ENCODE results near the gene ENG. TPM values are rescaled to one million over a fixed set of nuclear protein-coding genes. Genes with fewer than 3 reads are reported as not detected.

The ENG gene
- total and polyA plus RNA-seq, 2 of the 4 experiments (the other 2 are of a cell fraction) = 3.6 to 83.3 TPM

DNA sequence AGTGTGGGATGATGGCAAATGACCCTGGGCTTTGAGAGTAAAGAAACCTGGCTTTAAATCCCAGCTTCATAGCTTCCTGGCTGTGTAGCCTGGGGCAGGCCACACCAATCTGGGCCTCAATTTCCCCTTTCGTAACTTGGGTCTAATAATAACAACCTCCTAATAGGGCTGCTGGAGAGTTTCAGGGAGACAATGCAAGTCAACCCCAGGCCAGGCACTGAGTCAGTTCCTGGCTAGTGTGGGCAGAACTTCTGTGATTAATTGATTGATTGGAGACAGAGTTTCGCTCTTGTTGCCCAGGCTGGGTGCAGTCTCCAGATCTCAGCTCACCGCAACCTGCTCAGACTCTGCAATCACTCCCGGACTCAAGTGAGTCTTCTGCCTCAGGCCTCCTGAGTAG is 72.7 kb downstream of the ENG start:
- Histone ChIP-seq H3K9me1 (ENCODE audit: insufficient read depth, low read length) (no peaks in the 10 kb centered on the region), H3K56ac (ENCODE audit: extremely low read depth, insufficient read depth, low read length) (no peak overlapping the region), H3K4me1 (ENCODE audit: control insufficient read depth, insufficient read depth, low read length) (no peaks in the 10 kb centered on the region), H2BK15ac (ENCODE audit: low read depth, low read length) (no peak overlapping the region), H4K5ac (ENCODE audit: low read depth, low read length) (no peak overlapping the region), H3K27me3 (ENCODE audit: control insufficient read depth, insufficient read depth, low read length) (peaks cover 3% of the 10 kb centered on the region; the same call in 1 of the 2 replicates), H3K18ac (ENCODE audit: low read depth, low read length) (no peak overlapping the region), H2BK20ac (ENCODE audit: low read depth, low read length) (no peak overlapping the region), H4K91ac (ENCODE audit: insufficient read depth, low read depth, low read length) (no peak overlapping the region), H2AK5ac (ENCODE audit: low read depth, low read length) (no peak overlapping the region), H3K9ac (ENCODE audit: low read depth, low read length) (no peak overlapping the region), H3K79me1 (ENCODE audit: low read depth in 1 of 2, low read length in 2 of 2) (0 out of 4 replicates have a peak, but pooled peaks cover 0 to 8% of the 10 kb centered on the region in 2 experiments), H4K8ac (ENCODE audit: low read depth in 2 of 2, low read length in 2 of 2) (no peak overlapping the region), H3K4ac (ENCODE audit: low read depth, low read length) (no peak overlapping the region), H3K4me2 (ENCODE audit: low read depth, low read length) (no peak overlapping the region), H2AFZ (replicated peaks; ENCODE audit: low read length, poor library complexity) (no peak overlapping the region), H3K4me3 (ENCODE audit: insufficient read depth, low read depth, low read length) (no peak overlapping the region), H4K20me1 (ENCODE audit: insufficient read depth, low read length) (peaks cover 9% of the 10 kb centered on the region), H3K36me3 (ENCODE audit: control insufficient read depth, insufficient read depth, low read length) (no peaks in the 10 kb centered on the region), H2BK5ac (ENCODE audit: low read depth, low read length, poor library complexity, severe bottlenecking) (no peak overlapping the region), H3K14ac (replicated peaks; ENCODE audit: low read depth, low read length) (no peak overlapping the region), H3K23ac (ENCODE audit: low read depth, low read length) (no peak overlapping the region), H3K27ac (ENCODE audit: insufficient read depth, low read length) (no peak overlapping the region), H2AK9ac (replicated peaks; ENCODE audit: low read depth, low read length, poor library complexity) (no peak overlapping the region), H2BK120ac (ENCODE audit: low read depth, low read length) (no peak overlapping the region), H3K9me3 (ENCODE audit: control insufficient read depth, insufficient read depth, low read length) (no peaks in the 10 kb centered on the region)
- POLR2A ChIA-PET (ENCODE audit: unreplicated experiment) = no interaction called here
- CTCF ChIA-PET = no interaction called here
- in situ Hi-C loops (cut with MboI; ENCODE audit: low sequenced_read_pairs) = loop anchor here (5.0 kb wide), 1 partner anchor 45 kb away; the partner anchor contains the start of gene TOR2A
- ATAC-seq (ENCODE audit: low read depth) = no peak
- no TSS peak for BruUV-seq (replicated peaks)
- TF ChIP-seq MAFK (IDR thresholded peaks at IDR 0.05; ENCODE audit: low read depth, low read length) (no peak), NFE2L2 (IDR thresholded peaks at IDR 0.05; ENCODE audit: low read depth, low read length) (no peak), RCOR1 (IDR thresholded peaks at IDR 0.05; ENCODE audit: insufficient replicate concordance, low read length) (no peak), MXI1 (IDR thresholded peaks at IDR 0.05; ENCODE audit: borderline replicate concordance, low read depth, low read length) (no peak), CHD1 (IDR thresholded peaks at IDR 0.05; ENCODE audit: low read depth, low read length) (no peak), CEBPB (IDR thresholded peaks at IDR 0.05; ENCODE audit: low read depth, low read length) (no peak), FOS (IDR thresholded peaks at IDR 0.05; ENCODE audit: low read depth, low read length) (no peak), BHLHE40 (IDR thresholded peaks at IDR 0.05; ENCODE audit: low read depth, low read length) (no peak), RAD21 (IDR thresholded peaks at IDR 0.05; ENCODE audit: low read length) (no peak), MAZ (IDR thresholded peaks at IDR 0.05; ENCODE audit: borderline replicate concordance, low read depth, low read length) (no peak)
- TF ChIP-seq, protein P1, sequence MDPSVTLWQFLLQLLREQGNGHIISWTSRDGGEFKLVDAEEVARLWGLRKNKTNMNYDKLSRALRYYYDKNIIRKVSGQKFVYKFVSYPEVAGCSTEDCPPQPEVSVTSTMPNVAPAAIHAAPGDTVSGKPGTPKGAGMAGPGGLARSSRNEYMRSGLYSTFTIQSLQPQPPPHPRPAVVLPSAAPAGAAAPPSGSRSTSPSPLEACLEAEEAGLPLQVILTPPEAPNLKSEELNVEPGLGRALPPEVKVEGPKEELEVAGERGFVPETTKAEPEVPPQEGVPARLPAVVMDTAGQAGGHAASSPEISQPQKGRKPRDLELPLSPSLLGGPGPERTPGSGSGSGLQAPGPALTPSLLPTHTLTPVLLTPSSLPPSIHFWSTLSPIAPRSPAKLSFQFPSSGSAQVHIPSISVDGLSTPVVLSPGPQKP (IDR thresholded peaks at IDR 0.05; ENCODE audit: borderline replicate concordance, low read depth, low read length) = no peak
- 83% methylated on average over 1 of the region's 4 CpGs; no CpG with 5 or more reads in 1 of the 2 experiments for WGBS, 2 experiments (ENCODE audit: extremely low coverage in 2 of 2, insufficient read length in 1 of 2)
- intact Hi-C loops (cut with micrococcal nuclease) = no loop called here
- dilution Hi-C loops (cut with HindIII; ENCODE audit: low sequenced_read_pairs, unreplicated experiment) = no loop called here
- DNase-seq = no peak
